HFF-Myc (cell line): ENCODE results near the gene DOCK3.

Source experiments
- DNase-seq: peaks from one replicate; pipeline ENCODE4 v3.0.0-alpha.2; 2011; ENCODE audit warnings: low read depth; ENCODE audit errors: extremely low read depth
- H3K4me3 ChIP-seq: replicated peaks from 2 replicates; pipeline ENCODE4 v1.5.1; 2011; ENCODE audit warnings: low read depth, mild to moderate bottlenecking, control low read depth, low read length
- CTCF ChIP-seq: IDR thresholded peaks from 2 replicates; pipeline ENCODE4 v1.5.1; 2012; ENCODE audit warnings: mild to moderate bottlenecking, low read depth, low read length, control low read depth; ENCODE audit errors: missing control alignments

The DOCK3 gene

GRCh38 chr3:51216291-51216690, 541.6 kb downstream of the DOCK3 start:
- no peak overlapping the region for H3K4me3 ChIP-seq
- no peak for DNase-seq
- TF ChIP-seq CTCF: no peak

- TF ChIP-seq CTCF: no peak
- no peak for DNase-seq
- H3K4me3 ChIP-seq: no peak overlapping the region
Measured at GRCh38 chr3:51221959-51222358, 547.2 kb downstream of the DOCK3 start.

GRCh38 chr3:51224283-51224682, 549.6 kb downstream of the DOCK3 start:
- H3K4me3 ChIP-seq: no peak overlapping the region
- no peak for DNase-seq
- no peak for TF ChIP-seq CTCF

GRCh38 chr3:51224843-51225242, 550.1 kb downstream of the DOCK3 start:
- no peak for DNase-seq
- H3K4me3 ChIP-seq: no peak overlapping the region
- TF ChIP-seq CTCF: no peak

- no peak for TF ChIP-seq CTCF
- H3K4me3 ChIP-seq: no peak overlapping the region
- DNase-seq: no peak
Measured at GRCh38 chr3:51242939-51243338, 568.2 kb downstream of the DOCK3 start.

GRCh38 chr3:51243924-51244323, 569.2 kb downstream of the DOCK3 start:
- no peak for DNase-seq
- no peak overlapping the region for H3K4me3 ChIP-seq
- TF ChIP-seq CTCF: no peak

DNA sequence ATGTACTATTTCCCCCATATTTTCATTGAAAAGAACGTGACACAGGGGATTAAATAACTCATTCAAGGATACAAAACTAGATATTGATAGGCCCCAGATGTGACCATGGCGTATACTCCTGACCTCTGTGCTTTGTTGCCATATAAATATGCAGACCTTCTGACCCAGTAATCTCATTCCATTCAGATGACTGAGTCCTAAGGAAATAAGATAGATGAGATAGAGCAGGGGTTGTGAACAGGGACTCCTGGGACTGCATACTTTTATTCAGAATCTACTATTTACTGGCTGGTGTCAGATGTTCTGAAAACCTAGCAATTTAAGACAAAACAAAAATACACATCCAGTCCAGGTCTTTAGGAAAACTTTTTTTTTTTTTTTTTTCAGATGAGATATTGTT, 571.1 kb downstream of the DOCK3 start:
- H3K4me3 ChIP-seq: no peak overlapping the region
- DNase-seq: no peak
- TF ChIP-seq CTCF: no peak
